ENCODE data around the gene CTBP1. TPM values are rescaled to one million over a fixed set of nuclear protein-coding genes. Genes with fewer than 3 reads are reported as not detected.

Gene CTBP1
- total RNA-seq, 1 experiment from 2014 or later, result 136 TPM

DNA sequence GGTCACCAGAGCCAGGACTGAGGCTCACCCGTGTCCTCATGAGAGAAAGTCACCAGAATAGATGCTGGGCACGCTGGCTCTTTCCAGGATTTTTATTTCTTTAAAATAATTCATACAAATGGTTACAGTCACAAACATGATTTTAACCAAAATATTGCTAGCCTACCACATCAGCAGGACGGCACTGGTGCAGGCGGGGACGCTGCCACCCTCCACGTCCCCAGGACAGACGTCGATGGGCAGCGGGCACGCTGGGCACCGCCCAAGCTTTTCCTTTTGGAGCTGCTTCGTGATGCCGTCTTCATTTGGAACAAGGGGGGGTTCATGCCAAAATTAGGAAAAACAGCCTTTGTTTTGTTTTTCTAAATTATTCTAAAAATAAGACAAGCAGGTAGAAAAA is 37.6 kb downstream of the CTBP1 start:
- no peaks in the 10 kb centered on the region for H3K9me3 Mint-ChIP-seq
- Histone ChIP-seq H3K4me1 (ENCODE audit: insufficient read depth, low read length) (no peaks in the 10 kb centered on the region), H3K23ac (ENCODE audit: insufficient read length, low read depth, low read length) (no peak overlapping the region), H3K4me2 (ENCODE audit: insufficient read depth, insufficient read length, low read length) (no peak overlapping the region), H3K14ac (ENCODE audit: insufficient read depth, low read length) (no peak overlapping the region), H2AFZ (ENCODE audit: low read length) (no peak overlapping the region), H3T11ph (ENCODE audit: low read length) (no peak overlapping the region), H3K9ac (ENCODE audit: extremely low read depth, insufficient read length, low read length) (no peak overlapping the region), H3K9me3 (ENCODE audit: control insufficient read depth, low read depth, low read length) (no peaks in the 10 kb centered on the region), H2BK5ac (ENCODE audit: insufficient read length, low read length) (no peak overlapping the region), H4K8ac (replicated peaks; ENCODE audit: insufficient read length, low read depth, low read length) (no peak overlapping the region), H4K20me1 (ENCODE audit: control insufficient read depth, insufficient read depth, insufficient read length) (no peaks in the 10 kb centered on the region), H4K5ac (ENCODE audit: insufficient read length, low read depth, low read length) (no peak overlapping the region), H3K27ac (ENCODE audit: insufficient read length, low read depth, low read length) (no peak overlapping the region), H2AK5ac (ENCODE audit: insufficient read length, low read length) (no peak overlapping the region), H2BK20ac (ENCODE audit: low read depth, low read length, poor library complexity, severe bottlenecking) (no peak overlapping the region), H3K23me2 (ENCODE audit: insufficient read length, low read depth, low read length, poor library complexity, severe bottlenecking) (peaks cover 3% of the 10 kb centered on the region), H3K79me2 (ENCODE audit: insufficient read depth, low read length) (no peaks in the 10 kb centered on the region), H4K91ac (ENCODE audit: insufficient read length, low read depth, low read length) (no peak overlapping the region), H3K56ac (ENCODE audit: insufficient read length, low read depth, low read length) (no peak overlapping the region), H3K79me1 (ENCODE audit: insufficient read depth, low read depth, low read length, poor library complexity, severe bottlenecking) (no peaks in the 10 kb centered on the region), H3K27me3 (ENCODE audit: insufficient read depth, low read length) (no peaks in the 10 kb centered on the region), H2BK12ac (ENCODE audit: insufficient read length, low read depth, low read length) (no peak overlapping the region), H2BK120ac (ENCODE audit: low read depth, low read length, poor library complexity, severe bottlenecking) (no peak overlapping the region), H2BK15ac (ENCODE audit: low read depth, low read length) (no peak overlapping the region), H3K18ac (ENCODE audit: insufficient read length, low read depth, low read length) (no peak overlapping the region), H3K4ac (ENCODE audit: low read depth, low read length) (no peak overlapping the region)
- TF ChIP-seq, protein P1, sequence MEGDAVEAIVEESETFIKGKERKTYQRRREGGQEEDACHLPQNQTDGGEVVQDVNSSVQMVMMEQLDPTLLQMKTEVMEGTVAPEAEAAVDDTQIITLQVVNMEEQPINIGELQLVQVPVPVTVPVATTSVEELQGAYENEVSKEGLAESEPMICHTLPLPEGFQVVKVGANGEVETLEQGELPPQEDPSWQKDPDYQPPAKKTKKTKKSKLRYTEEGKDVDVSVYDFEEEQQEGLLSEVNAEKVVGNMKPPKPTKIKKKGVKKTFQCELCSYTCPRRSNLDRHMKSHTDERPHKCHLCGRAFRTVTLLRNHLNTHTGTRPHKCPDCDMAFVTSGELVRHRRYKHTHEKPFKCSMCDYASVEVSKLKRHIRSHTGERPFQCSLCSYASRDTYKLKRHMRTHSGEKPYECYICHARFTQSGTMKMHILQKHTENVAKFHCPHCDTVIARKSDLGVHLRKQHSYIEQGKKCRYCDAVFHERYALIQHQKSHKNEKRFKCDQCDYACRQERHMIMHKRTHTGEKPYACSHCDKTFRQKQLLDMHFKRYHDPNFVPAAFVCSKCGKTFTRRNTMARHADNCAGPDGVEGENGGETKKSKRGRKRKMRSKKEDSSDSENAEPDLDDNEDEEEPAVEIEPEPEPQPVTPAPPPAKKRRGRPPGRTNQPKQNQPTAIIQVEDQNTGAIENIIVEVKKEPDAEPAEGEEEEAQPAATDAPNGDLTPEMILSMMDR (conservative IDR thresholded peaks at IDR 0.05), result no peak
- no peaks in the 10 kb centered on the region for H3K4me1 Mint-ChIP-seq
- peaks cover 2 to 27% (median 25%) of the 10 kb centered on the region in 3 experiments; a peak in 6 of 7 replicates for H3K36me3 Mint-ChIP-seq (ENCODE audit: insufficient read depth in 1 of 3, low read depth in 3 of 3)
- H3K27ac Mint-ChIP-seq, result no peak overlapping the region
- no peak overlapping the region for H3K4me3 Mint-ChIP-seq
- DNase-seq, result no peak
- no peaks in the 10 kb centered on the region for H3K27me3 Mint-ChIP-seq (ENCODE audit: low read depth)
- no CpG with 5 or more reads among the region's 13 CpGs for WGBS (ENCODE audit: extremely low coverage, insufficient read length, low lambda C conversion rate)

Data from H9 (cell line).